HUDEP-2 (cell line): ENCODE measurements around the gene BTBD9.

Experiments used
- DNase-seq, 76 experiments: peaks; one replicate each; lab custom pipeline; 2025; ENCODE audit not compliant: unreplicated experiment in 76 of 76; lab: John Stamatoyannopoulos, UW

BTBD9 gene

DNA sequence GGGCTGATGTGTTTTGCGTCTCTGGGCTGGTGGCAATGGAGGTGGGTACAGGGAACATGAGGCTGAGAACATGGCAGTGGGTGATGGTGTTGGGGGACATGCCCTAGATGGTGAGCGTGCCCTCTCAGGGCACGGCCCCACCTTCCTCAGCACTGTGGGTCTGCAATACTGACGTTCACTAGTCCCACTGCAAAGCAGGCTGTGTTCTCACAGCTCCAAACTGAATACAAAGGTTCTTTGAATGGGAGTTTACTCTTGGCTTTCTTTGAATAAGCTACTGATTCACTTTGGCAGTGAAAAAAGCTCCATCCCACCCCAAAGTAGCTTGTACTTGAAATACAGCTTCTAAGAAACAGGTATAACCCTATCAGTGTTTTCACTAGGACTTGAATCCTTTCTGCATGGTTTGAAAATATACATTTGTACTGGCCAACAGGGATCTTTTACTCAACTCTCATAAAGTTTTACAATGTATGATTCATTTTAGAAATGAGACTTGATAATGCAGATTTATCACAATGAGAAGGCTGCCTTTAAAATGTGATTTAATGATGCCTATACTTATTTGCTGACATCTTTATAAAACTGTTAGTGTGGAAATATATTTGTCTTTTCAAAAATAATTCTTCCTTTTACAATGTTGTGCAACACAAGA is 419.5 kb downstream of the BTBD9 start:
- DNase-seq: no peak

DNA sequence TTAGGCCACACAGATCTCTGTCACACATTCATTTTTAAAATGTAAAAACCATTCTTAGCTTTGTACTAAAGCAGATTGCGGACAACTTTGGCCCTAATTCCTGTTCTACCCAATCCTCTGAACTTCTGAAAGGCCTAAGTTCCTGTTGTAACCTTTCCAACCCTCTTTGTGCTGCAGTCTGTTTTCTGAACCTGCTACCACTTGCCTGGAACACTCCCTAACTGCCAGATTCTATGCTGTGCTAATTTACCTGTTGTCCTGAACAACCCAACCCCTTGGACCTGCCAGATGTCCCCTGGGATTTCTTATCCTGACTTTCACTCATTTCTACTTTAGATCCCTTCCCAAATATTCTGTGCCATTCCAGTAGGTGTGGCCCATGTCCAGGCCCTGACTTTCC is 421.5 kb downstream of the BTBD9 start:
- no peak for DNase-seq

DNA sequence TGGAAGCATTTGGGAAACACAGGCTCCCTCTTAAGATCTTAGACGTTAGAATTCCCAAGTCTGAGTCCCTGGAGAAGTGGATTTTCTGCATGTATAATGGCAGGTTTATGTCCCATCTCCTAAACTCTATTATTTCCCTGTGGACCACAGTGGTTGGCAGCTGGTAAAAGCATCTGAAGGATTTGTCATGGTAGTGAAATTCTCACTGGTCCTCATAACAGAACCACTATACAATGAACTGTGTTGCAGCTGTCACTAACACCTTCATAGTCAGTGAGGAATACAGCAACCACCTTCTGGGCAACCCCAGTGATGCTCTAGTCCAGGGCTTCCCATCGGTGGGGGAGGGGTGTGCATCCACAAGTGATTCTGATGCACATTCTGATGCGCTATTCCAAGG is 423.3 kb downstream of the BTBD9 start:
- no peak for DNase-seq

DNA sequence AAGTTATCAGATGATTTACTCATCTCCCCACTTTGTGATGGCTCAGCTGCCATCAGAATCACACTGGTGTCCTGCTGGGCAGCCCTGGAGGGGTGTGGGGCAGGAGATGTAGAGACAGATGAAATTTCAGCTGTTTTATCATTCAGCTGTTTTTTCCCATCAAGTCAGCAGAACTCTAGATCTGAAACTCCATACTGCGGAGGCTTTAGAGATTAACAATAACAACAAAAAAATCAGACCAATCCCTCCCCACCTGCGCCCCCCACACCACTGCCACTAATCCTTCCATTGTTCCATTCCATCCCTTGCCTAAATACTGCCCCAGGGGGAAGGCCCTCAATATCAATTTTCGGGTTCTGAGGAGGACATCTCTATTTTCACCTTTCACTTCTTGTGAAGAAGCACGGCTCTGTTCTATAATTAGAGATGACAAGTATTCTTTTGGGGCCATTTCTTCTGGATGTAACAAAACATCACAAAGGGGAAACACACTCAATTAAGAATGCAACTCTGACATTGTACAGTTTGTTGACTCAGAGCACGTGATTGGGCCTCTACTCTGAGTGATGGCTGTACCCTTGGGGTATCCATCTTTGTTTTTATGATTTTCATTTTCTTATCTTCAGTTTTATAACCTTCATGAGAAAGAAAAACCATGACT is 423.9 kb downstream of the BTBD9 start:
- no peak for DNase-seq

DNA sequence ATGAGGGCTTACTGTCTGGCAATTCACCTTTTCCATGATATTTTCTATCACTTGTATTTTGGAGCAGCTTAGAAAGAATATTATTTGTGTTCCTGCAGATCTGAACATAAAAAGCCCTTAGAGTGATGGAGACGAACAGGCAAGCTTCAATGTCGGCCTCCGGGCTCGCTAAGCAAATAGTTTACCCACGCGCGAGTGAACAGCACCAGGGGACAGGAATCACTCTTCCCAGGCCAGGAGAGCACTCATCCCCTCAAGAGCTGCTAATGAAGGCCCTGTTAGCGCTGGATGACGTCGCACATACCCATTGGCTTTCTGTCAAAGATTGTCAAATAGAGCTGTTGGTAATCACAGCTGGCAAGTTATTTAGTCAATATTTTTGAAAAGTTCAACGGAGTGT is 424.5 kb downstream of the BTBD9 start:
- no peak for DNase-seq

DNA sequence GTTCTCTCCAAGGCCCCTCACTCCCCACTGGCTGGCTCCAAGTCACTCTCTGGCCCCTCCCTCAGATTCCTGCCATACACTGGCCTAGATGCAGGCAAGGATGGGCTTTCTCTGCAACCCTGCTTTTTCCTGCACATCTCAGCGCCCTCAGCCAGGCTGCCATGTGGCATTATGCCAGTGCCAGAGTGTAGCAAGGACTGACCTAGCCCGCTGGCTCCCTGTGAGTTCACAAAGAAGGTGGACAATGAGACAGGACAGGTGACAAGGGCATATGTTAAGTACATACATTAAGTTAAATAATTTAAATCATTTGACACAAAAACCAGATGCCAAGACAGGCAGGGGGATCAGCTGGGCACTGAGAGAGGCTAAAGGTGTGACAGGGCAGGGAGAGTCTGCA is 425.6 kb downstream of the BTBD9 start:
- no peak for DNase-seq

DNA sequence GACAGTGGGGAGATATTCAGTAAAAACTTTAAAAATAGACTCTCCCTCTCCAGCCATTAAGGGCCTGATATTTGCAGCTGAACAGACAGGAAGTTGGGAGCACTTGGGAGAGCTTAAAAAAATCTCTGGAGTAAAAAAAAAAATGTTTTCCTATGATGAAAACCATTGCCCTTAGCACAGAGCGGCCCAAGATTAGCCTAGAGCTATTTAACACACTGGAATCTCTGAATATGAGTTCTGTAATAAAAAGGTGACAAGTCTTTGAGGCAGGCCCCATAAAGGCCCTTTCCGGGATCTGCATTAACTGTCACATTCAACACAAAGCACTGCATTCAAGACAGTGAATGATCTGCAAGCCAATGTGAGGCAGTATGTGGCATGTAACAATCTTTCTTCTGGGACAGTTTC is 426.5 kb downstream of the BTBD9 start:
- DNase-seq: no peak

DNA sequence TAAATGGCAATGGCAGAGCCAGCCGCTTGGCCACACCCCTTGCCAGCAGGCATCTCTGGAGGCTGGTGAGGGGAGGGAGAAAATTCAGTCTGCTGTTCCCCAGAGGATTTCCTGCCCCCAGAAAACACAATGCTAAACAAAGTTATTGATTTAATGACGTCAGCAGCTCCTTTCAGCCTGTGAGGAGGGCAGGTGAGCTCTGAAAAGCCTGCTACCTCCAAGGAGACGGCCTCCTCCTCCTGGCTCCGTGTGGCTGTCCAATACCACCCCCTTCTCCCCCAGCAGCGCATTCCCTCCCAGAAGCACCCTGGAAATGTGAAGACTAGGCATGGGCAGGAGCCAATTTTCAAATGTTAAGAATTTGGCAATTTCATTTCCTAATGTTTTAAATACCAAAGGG is 427.1 kb downstream of the BTBD9 start:
- no peak for DNase-seq

DNA sequence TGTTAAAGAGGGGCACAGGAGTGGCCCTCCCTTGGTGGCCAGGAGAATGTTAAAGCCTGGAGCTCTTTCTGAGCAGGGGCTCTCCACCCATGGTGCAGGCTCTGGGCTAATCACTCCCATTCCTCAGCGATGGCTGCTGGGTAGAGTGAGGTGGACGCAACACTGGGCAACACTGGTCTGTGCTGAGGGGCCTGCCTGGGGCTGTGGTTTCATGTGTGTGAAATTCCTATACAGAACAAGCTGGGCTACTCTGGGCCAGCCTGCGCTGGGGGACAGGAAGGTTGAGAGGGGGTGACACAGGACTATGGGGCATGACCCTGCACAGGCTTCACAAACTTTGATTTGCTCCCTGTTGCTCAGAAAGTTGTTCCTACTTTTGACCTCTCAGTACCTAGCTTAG is 427.6 kb downstream of the BTBD9 start:
- DNase-seq: no peak

DNA sequence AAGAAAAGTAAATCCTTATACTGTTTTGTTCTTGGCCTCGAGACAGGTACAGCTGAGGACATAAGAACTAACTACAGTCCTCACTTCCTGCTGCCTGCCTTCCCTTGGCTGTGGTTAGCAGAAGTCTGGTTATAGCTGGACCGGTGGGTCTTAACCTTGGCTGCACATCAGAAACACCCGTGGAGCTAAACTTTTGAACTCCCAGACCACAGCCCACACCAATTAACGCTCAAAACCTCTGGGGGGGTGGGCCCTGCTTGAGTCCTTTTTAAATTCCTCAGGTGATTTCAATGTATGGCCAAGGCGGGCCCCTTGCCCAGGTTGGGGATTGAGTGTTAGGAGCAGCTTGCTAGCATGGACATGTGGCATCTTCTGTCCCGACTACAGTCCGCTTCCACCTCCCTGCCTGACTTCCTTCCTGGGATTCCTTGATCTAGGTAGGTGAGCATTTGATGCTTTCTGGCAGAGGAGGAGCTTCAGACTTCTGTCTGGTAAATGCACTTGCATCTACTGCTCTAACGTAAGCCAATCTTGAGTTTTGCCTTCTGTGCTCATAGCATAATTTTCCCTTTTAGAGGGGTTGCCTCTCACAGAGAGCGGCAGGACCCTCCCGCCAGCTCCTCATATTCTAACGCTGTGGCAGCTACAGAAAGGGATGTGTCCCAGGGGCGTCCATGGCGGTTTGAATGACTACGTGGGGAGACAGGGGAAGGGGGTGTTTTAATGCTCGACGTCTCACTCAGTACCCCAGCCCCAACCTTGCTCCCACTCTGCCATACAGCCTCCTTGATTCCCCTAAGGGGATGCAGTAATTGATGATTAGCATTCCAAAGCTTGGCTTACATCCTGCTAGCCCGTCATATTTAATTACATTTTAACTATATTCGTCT is 430.1 kb downstream of the BTBD9 start:
- no peak for DNase-seq

DNA sequence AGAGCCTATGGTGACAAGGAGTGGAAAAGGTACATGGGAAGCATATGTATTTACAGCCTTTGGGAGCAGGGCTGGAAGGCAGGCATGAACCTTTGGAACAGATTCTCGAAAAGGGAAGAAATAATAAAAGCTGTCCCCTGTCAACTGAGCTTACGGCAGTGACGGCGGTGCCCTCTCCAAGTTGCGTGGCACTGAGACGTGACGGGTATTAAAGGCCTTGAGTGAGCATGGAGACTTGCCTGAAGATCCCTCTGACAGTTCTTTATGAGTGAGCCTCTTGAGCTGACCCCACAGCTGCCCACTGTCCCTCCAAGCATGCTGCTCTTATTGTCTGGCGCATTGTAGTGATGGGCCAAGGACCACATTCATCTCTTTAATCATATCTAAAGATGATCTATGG is 431.7 kb downstream of the BTBD9 start:
- DNase-seq: no peak

DNA sequence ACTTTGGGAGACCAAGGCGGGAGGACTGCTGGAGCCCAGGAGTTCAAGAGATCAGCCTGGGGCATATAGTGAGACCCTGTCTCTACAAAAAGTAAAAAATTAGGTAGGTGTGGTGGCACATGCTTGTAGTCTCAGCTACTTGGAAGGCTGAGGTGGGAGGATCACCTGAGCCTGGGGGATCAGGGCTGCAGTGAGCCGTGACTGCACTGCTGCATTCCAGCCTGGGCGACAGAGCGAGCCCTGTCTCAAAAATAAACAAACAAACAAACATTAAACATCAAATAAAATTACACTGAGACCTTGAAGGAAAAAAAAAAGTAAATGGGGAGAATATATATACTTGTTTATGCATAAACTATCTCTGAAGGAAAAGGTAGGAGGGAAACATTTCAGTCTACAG is 432.4 kb downstream of the BTBD9 start:
- DNase-seq: no peak

DNA sequence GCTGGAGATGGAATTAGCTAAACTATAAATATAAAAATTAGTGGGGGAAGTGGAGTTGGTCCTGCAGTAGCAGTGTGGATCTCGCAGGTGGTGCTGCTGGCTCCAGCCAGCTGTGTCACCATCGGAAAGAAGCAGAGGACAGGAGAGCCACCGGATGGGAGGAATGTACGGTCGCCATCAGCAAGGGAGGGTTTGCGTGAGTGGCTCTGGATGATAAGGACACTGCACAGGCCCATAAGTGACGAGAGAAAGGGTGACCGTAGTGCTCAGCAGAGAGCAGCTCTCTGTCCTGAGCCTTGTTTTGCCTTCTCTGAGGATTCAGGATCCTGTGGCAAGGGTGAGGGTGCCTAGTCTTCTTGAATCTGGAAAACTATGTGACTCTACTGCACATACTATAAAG is 441.5 kb downstream of the BTBD9 start:
- DNase-seq: no peak

DNA sequence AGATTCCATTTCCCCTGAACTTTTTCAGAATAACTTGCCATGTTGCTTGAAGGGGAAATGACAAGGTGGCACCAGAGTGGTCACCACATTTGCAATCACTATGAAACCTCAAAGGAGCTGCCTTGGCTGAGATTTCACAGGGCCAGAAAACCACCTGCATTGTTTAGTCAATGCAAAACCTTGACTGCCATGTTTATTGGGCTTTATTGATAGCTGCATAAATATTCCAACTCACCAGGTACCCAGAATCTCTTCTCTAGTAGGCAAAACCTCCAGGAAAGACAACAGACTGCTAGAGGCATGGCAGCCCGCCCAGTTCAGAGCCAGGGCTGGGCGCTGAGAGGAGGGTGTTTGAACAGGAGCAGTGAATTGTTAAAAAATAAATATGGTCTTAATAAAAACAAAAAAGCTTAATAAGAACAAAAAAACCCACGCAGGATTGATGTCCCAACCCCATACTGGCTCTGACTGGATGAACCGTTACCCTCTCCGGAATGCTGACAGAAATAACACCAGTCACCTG is 444.6 kb downstream of the BTBD9 start:
- DNase-seq: no peak

DNA sequence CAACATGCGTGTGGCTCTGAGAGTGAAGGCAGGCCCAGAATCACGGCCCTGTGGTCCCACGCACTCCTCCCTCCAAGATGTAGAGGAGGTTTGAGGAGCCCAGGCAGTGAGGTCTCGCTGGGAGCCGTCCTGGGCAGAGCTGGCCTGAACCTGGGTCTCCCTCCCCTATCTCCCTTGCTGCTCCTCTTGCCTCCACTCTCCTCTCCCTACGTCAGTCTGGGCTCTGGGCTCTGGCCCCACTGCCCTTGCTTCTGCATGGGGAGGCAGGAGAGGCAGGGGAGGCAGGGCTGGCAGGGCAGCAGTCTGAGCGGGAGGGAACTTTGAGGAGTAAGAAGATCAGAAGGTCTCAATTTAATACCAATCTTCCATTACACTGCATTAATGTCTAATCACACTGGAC is 445.1 kb downstream of the BTBD9 start:
- DNase-seq: no peak

DNA sequence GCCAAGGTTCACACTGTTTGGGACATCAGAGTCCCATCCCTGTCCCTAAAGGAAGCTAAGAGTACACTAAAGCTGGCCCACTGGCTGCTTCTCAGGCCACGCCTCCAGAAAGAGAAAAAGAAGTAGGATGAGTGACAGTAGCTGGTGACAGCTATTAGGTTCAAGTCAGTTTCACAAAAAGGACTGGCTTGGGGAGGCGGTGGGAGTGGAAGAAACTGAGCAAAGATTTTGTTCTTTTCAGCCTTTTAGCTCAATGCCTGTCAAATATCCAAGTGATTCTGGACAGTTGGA is 445.5 kb downstream of the BTBD9 start:
- no peak for DNase-seq

DNA sequence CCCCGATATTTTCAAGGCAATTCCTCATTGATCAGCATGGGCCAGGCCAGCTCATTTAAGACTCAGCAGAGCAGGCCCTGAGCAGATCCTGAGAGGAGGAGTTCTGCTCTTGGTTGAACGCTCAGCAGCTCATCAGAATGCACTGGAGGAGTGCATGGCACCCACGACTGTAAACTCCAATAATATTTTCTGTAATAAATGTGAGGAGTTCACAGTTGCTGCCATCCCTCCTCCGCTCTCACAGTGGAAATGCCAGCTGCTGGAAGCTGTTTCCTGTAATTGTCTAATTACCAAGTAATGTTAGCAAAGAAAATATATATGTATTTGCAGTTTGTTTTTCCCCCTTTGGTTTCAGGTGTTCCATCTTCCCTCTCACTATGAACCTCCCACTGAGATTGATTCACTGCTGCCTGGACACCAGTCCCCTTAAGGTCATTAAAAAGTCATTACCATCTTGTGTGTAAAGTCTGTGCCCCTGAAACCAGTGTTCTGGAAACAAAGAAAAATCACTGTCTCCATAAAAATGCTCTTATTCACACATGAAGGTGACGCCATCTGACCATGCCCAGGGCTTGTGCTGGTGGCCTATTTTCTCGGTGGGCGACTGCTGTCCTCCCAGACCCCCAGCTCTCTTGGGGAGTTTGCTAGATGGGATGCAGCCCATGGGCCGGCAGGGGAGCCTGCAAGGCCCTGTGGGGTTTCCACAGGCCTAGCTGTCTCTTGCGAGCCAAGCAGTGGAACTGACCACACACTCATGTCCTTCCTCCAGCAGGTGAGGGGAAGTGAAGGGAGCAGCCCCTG is 446.0 kb downstream of the BTBD9 start:
- DNase-seq: no peak

DNA sequence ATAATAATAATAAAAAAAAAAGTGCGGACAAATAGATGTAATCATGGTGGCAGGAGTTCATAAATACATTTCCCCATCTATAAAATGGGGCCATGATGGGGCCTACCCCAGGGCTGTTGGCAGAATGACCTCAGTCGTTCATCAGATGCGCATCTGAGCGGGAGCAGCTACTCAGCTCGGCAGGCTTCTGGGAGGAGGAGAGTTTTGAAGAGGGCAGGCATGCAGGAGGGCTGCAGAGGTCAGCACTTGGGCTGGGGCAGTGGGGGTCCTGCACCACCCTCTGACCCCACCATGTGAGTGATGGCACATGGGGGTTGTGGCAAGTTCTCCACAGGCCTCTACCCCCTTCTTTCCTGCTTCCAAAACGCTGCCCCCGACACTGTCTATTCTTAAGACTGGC is 446.7 kb downstream of the BTBD9 start:
- DNase-seq: no peak

DNA sequence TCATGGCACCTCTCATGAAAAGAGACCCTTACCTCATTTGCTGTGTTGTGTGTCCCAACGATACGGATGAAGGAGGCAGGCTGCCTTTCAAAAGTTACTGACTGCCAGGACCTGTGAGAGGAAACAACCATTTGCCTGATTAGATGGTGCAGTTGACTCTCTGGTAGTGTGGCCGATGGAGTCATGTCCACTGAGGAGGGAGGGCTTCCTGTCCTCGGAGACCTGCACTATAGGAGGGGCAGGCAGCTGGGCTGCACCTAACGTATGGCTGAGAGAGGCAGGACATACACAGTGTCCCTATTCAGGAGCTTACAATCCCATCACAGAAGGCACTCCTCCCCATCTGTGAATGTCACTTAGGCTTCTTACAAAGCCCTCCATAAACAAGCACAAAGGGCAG is 447.2 kb downstream of the BTBD9 start:
- DNase-seq: no peak

DNA sequence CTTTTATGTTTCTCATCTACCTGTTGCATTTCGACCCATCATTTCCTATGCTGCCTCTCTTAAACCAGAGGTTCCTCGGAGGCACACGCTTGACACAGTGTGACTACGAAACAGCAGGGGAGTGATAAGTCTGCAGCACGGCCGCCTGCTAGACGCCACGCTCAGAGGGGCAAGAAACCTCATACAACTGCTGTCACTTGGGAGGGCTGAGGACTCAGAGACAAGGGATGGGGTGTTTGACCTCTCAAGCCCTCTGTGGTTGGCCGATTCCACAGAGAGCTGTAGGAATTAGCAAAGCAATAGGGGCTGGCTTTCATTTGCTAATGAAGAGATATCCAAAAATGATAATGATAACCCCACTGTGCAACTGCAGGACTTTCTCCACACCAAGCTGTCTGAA is 447.7 kb downstream of the BTBD9 start:
- DNase-seq: no peak

DNA sequence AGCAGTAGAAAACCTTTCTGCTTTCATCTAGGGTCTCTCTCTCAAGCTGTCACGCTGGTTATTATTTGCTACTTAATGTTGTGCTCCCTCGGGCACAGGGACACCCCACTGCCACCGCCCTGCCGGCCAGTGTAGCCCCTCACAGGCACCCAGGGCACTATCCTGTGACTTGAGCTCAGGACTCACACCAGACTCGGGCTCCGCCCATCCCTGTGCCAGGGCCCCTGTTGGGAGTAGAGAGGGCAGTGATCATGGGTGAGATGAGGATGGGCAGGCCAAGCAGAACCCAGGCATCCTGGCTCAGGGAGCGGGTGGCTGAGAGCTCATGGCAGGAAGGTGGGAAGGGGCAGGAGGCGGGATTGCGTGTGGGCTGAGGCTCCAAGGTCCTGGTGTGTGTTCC is 448.3 kb downstream of the BTBD9 start:
- DNase-seq: no peak
